GM18519 (cell line): Measurements from ENCODE around the gene MSANTD2.

Experiments
- ATAC-seq: cut with Tn5 transposase; IDR thresholded peaks from one replicate; pipeline ENCODE4 v1.9.1; 2021; ENCODE audit warnings: mild to moderate bottlenecking, moderate library complexity; ENCODE audit not compliant: unreplicated experiment, low FRiP score

The MSANTD2 gene

DNA sequence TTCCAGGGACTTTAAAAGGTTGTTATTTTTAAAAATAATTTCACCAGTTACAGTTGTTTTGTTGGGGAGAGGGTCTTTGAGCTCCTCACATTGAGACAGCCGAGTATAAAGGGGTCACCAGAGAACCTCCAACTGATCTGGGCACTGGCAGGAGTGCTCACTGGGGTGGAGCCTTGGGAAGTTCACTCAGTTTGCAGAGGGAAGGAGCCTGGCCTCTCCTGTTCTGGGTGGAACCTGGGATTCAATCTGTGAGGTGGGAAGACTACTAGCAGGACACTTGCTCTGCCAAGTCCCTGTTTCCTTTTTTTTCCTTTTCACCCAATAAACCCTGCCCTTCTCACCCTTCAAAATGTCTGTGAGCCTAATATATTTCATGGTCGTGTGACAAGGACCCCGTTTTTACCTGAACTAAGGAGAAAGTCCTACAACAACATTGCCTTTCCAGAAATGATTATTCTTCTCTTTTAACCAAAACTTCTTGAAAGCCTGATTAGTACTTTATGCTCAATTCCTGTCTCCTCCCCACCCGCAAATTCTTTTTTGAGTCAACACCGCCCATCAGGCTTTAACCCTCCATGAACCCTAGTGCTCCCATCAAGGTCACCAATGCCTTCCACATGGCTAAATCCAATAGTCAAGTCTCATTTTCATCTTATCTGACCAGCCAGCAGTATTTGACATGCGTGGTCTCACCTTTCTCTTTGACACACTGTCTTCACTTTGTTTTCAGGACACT lies 22.0 kb upstream of the MSANTD2 start:
- no peak for ATAC-seq

DNA sequence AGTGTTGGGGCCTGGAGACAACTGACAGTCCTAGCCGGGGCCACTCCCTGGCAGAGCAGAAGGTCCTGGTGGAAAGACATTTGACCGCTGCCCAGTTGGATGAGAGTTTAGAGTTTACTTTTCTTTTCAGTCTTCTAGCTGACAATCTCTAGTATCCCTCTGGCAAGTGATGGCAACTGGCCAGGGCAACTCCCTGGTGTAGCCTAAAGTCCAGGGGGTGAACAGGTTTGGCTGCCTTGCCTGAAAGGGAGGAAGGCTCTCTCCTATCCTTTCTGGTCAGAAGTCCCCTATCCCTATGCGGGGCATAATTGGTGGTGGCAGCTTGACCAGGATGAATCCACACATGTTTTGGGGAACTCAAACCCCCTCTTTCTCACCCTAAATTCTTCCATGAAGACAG lies 16.8 kb upstream of the MSANTD2 start:
- no peak for ATAC-seq

DNA sequence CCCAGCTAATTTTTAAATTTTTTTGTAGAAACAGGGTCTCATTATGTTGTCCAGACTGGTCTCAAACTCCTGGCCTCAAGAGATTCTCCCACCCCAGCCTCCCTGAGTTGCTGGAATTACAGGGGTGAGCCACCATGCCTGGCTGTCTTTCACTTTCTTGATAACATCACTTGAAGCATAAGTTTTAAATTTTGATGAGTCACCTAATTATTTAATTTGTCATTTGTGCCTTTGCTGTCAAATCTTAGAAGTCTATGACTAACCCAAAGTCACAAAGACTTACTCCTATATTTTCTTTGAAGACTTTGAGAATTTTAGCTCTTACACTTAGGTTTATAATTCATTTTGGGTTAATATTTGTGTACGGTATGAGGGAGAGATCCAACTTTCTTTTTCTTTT lies 14.5 kb upstream of the MSANTD2 start:
- ATAC-seq = no peak

- ATAC-seq = no peak
These were observed 12.7 kb upstream of the MSANTD2 start for GRCh38 chr11:124812876-124813275.

GRCh38 chr11:124811399-124812125 lies 11.4 kb upstream of the MSANTD2 start:
- ATAC-seq = no peak

- ATAC-seq = no peak
These were observed 7.6 kb upstream of the MSANTD2 start for GRCh38 chr11:124807660-124808270.

DNA sequence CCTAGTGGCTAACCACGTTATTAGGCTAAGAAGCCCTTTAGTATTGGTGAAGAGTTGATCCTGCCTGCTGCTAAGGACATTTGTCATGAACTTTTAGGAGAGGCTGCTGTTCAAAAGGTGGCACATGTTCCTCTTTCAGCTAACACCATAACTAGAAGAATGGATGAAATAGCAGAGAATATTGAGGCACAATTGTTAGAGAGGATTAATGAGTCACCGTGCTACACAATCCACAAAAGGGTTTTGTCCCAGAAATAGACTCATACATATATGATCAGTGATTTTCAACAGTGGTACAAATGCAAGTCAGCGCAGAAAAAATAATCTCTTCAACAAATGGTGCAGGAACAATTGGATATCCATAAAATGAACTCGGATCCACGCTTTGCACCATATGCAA lies 7.0 kb upstream of the MSANTD2 start:
- no peak for ATAC-seq

DNA sequence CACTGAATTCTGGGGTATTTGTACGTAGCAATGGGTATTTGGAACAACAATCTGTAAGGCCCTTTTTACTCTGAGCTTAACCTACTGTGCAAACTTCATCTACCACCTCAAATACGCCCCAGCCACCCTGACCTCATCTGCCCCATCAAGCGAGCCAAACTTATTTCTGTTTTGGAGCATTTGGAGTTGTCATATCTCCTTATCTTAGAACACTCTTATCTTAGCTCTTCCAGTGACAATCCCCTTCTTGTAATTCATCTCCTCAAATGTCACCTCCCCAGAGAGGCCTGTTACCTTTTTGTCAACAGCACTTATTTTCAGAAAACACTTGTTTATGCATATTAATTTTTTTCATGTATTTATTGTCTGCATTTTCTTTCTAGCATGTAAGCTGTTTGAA lies 4.7 kb upstream of the MSANTD2 start:
- no peak for ATAC-seq

DNA sequence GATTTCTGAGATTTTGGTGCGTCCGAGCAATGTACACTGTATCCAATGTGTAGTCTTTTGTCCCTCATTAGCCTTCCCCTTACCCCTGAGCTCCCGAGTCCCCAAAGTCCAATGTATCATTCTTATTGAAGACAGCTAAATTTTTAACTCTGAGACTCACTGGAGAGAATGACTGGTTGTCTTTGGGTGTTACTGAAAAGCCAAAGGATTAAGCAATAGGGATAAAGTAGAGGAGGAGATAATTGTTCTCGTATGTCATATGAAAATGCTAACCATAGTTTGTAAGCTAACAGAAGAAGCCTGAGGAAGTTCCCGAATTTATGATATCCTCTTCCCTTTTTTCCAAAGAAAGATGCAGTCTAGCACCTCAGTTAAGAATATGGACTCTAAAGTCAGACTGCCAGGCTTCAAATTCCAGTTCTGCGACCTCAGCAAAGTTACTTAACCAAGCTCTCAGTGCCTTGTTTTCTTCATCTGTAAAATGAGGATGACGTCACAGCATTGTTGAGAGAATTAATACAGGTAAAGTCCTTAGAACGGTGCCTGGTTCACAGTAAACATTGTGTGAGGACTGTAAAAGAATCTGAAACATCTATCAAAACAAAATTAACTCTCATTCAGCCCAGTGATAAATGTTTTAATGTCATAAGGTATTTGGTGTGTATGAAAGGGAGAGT lies 1.6 kb upstream of the MSANTD2 start:
- no peak for ATAC-seq

DNA sequence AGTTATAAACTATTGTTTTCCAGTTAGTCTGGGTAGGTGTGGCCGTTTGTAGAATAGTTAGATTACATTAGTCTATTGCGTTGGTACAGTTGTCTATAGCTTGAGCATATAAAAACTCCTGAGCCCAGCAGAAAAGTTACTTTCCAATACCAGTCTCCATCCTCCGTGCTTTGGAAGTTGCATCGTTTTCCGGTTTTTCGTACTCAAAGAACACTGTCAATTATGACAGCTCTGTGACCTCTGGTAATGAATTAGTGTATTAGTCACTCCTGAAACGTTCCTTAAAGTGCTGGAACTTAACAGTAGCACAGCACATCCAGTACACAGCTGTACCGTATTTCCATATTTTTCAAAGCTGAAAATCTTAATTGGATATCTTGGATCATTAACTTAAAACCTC lies 808 bp upstream of the MSANTD2 start:
- no peak for ATAC-seq

DNA sequence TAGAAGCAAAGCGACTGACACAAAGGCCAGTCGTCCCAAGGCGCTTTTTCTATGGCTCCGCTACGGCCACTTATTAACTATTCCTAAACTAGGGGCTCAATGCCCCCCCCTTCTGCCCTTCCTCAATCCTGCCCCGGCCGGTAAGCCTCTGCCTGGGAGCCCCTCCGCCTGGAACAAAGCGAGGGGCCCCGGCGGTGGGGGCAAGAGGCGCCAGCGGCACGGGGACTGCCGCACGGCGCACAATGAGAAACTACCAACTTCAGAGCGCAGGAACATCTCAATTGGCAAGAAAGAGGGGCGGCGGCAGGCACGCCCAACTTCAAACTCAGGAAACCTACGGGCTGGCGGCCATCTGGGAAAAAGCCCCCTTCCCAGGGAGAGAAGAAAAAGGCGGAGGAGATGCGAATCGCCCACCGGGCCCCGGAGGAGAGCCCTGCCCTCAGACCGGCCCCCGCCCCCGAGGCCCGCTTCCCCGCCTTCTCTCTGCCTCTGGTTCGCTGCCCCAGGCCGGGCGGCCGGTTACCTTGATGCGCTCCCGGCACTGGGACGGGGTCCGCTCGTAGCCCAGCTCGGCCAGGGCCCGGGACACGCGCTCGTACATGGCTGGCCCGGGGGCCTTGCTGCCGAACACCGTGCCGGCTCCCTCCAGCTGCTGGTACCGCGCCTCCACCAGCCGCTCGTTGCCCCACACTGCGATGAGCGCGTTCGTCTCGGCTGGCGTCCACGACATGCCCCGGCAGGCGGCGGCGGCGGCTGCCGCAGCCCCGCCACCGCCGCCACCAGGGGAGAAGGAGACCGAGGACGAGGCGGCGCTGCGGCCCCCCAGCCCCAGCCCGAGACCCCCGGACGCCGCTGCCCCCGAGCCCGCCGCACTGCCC lies 619 bp downstream of the MSANTD2 start:
- ATAC-seq = peak; percentile 18

GRCh38 chr11:124798991-124799347 lies 1.2 kb downstream of the MSANTD2 start:
- ATAC-seq = peak; percentile 21

GRCh38 chr11:124796312-124796711 lies 3.9 kb downstream of the MSANTD2 start:
- ATAC-seq = no peak

DNA sequence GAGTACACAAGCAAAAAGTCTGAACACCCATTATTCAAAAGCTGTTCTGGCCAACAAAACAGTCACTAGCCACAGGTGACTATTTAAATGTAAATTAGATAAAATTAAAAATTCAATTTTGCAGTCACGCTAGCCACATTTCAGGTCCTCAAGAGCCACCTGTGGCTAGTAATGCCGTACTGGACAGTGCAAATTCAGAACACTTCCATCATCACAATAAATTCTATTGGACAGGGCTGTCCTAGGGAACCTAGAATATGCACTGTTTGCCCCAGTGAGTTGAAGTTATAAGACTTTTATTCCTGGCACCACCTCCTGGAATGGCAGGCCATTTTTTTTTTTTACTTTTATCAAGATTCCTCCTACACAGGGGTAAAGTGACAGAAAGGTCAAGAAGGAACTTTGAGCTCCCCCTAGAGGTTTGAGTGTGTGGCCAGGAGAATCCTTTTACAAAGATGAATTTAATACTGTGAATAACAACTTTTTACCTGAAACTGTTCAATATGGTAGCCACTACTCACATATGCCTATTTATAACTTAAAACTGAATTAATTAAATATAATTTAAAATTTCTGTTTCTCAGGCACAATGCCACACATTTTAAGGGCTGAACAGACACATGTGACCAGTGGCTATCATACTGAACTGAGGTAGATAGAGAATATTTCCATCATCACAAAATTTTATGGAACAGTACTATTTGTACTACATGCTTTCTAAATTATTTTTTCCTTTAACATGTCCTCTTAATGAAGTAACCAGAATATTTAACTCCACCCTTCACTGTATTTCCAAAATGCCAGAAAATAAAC lies 6.5 kb downstream of the MSANTD2 start:
- no peak for ATAC-seq

DNA sequence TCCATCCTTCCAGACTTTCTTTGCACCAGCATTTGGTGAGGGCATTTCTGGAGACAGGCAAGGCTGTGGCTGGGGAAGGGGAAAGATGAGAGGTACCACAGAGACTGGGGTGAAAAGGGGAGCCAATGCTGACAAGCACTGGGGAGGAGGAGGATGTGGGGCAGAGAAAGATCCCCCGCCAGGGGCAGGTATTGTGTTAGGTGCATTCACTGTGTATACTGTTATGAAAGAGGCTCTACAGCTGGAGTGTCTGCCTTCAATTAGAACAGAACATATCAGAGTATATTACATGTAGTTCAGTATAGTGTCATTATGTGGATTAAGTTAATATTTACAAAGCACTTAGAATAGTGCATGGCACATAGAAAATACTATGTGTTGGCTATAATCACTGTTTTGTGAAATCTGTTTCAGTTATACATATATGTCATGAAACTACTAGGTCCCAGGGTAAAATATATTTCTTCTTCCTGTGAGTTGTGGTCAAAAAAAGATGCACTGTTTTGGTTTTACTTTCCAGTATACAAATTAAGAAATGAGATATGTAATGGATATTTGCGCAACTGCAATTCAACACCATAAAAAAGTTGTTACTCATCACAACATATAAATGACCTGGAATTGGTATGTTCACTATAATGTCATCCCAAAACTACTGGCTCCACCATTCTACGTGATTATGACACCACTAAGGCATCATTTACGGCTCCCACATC lies 8.4 kb downstream of the MSANTD2 start:
- peak; percentile 58 for ATAC-seq

DNA sequence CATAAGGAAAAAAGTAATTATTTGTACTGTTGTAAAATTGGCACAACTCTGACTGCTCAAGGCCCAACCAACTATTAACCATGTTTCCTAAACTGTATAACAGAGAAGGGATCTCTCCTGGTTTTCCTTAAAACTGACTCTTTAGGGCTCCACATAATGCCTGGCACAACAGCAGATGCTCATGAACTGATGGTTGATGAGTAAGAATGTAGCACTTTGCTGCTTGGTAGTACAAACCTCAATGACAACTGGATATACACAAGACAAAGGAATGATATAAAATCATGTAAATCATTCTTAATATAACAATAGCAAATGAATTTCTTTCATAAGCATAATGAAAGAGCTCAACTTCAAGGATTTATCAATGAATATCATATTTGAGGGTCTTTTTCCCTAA lies 11.7 kb downstream of the MSANTD2 start:
- ATAC-seq = no peak

DNA sequence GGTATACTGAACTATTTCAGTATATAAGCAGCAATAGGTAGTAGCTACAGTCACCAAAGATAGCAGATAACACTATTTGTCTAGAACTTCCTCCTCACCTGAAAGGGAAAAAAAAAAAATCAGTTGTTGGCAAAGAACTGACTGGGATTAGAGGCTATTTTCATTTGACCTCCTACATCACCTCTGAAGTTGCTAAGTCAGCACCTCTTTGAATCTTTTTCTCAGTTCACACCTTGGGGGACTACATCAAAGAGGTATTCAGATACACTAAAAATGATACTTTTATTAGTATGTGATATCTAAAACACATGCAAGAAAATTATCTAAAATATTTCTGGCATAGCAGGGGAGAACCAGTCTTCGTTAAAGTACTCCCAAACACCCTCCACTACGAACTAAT lies 16.2 kb downstream of the MSANTD2 start:
- no peak for ATAC-seq

GRCh38 chr11:124783002-124783401 lies 17.2 kb downstream of the MSANTD2 start:
- ATAC-seq = no peak

DNA sequence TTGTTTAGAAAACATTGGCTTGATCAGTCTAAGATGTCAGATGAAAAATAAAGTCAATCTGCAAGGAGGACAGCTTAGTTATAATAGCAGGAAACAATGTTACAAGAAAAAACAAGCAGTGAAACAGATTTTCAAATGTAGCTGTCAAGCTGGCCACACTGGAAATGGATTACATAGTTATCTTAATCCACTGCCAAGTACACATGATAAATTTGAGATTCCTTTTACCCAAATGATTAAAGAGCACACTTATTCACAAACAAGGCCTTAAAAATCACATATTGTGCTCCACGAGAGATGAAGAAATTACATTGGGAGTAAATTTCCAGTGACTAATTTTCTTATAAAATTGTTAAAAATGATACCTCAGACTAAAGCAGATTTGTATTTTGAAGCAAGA lies 20.6 kb downstream of the MSANTD2 start:
- no peak for ATAC-seq
